Glomerular visceral epithelial cell (primary cell): Measurements from ENCODE around the gene SSBP3.

Source experiments
- DNase-seq: peaks from one replicate; pipeline ENCODE4 v3.0.0-alpha.2; 2016; ENCODE audit errors: extremely low spot score

SSBP3 gene

DNA sequence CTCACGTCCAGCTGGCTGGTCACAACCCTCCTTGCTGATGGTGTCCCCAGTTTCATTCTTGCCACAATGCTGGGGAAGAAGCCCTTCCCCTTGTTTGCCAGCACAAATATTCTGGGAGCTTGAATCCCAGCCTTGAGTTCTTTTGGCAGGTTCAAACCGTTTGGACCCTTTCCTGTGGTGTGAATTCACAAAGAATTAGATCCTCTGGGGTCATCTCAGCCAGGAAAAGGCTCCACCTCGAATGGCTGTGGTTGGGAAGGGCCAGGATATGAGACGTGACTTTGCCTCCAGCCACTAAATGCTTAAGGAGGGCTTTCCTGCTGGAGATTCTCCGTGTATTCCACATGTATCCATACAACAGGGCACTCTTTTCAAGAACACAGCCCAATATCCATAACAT is 139.3 kb downstream of the SSBP3 start:
- DNase-seq = no peak

DNA sequence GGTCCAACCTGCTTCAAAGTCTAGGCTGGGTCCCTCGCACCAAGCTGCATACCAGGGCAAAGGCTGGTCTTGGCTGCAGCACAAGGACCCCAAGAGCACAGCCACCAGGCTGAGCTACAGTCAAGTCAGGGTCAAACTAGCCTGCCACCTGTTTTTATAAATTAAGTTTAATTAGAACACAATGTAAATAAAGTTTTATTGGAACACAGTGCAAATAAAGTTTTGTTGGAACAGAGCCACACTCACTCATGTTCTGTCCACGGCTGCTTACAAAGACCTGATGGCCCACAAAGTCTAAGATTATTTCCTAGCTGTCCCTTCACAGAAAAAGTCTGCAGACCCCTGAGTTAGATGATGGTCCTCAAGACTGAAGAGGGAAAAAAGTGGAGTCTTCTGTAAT is 140.0 kb downstream of the SSBP3 start:
- DNase-seq = no peak

DNA sequence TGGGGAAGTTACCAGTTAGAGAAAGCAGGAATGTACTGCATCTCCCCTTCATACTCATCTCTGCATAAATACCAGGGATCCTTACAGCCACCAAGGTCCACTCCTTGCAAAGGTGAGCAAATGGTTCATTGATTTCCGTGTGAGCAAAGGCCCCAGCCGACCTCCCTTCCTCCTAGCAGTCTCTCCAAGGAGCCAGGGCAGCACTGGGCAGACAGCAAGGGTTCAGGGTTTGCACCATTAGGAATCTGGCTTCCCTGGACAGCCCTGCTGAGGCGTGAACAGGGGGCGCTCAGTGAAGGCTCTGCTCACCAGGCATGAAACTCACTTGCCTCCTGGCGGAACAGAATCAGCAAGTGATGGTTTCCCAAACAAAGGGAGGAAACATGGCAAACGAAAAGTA is 140.5 kb downstream of the SSBP3 start:
- DNase-seq = no peak

DNA sequence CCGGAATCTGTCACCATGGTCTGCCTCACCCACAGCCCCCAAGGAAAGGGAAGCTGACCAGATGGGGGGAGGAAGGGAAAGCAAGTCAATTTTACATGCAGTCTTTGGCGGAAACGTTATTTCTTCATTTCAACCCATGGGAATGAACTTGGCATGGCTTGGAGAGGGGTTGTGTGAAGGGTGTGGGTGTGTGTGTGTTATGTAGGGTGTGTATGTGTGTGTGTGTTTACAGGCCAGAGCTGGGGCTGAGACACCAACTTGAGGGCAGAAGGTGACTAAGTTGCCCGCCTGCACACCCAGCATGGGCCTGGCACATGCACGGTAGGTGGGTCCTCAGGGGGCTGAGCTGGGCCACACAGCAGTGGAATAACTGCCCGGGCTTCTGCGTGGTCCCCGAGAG is 141.1 kb downstream of the SSBP3 start:
- DNase-seq = no peak

DNA sequence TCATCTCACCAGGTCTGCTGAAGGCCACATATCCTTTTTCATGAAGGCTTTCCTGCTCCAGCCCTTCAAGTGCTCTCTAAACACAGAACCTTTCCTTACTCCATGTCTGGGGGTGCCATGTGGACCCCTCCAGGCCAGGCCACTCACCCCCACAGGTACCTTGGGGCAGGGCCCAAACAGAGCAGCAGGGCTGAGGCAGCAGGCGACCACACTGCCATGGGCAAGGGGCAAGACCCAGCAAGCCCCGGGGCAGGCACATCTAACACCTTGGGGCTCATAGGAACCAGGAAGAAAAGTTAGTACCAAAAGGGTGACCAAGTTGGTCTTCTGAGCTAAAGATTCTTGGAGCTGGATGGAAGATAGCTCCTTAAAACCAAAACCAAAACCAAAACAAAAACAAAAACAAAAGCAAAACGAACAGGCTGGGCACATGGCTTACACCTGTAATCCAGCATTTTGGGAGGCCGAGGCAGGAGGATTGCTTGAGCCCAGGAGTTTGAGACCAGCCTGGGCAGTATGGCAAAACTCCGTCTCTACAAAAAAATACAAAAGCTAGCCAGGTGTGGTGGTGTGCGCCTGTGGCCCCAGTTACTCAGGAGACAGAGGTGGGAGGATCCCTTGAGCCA is 142.5 kb downstream of the SSBP3 start:
- DNase-seq = no peak

DNA sequence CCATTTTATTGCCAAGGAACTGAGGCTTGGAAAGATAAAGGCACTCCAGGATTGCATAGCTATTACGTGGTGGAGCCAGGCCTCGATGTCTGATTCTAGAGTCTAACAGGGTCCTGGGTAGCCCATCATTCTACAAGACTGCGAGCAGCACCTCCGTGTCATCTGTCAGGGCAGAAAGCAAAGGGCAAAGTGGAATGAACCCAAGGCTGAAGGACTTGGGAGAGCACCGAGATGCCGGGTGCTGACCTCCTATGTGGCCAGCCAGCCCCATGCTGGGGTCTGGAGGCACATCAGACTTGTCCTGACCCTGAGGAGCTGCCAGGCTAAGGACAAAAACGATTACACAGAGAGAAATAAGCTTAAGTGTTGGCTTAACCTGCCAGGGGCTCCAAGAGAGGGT is 143.9 kb downstream of the SSBP3 start:
- DNase-seq = no peak

DNA sequence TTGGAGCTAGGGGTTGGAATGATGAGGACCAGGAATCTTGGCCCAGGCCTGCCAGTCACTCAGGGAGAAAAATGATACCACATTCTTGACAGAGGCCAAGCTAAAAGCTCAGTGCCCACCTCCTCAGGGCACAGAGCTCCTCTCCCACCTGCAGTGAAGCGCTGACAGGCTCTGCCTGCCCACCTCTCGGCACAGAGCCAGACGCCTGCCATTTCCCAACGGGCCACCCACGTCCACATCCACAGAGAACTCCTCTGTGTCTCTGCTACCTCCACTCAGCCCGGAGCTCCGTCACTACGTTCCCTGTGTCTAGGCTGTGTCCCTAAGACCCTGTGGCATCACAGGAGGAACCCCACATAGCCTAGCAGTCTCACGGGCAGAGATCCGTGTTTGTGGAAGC is 145.4 kb downstream of the SSBP3 start:
- DNase-seq = no peak

DNA sequence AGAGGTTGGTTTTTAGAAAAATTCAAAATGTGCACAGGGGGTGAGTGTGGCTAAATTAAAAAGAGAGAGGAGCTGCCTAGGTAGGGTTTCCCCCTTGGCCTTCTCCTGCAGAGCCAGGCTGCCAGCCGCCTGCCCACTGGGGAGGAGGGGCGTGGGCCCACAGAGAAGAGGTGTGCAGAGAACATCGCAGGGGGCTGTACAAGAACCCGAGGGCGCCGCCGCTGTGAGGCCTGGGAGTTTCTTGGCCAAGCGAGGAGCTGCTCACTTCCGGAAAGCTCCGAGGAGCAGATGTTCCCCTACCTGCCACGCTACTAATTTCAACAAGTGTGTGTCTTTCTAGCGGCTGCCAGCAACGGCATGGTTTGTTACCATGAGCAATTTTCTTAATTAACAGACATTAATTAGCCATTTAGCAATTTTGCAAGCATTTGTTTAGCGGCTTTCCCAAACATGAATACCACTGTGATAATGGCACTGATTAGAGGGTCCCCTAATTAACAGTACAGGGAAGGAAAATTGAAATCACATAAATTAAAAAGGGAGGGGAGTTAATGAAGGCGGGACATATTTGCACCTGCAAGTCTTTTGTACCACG is 146.6 kb downstream of the SSBP3 start:
- DNase-seq = no peak

DNA sequence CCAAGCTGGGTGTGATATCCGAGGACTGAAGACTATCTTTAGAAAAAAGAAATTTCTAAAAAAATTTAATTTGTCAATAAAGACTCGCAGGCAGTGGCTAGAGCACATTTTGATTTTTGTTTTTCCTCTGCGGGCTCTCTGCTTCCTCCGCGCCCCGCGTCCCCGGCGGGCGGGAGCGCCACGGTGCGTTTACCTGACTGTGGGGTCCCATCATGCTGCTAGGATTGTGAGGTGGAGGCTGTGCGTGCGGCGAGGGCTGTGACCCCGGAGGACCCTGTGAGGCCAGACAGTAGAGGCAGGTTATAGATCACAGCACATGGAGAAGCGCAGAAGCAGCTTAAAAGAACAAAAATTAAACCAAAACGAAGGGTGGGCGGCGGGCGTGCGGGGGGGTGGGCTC is 148.3 kb downstream of the SSBP3 start:
- no peak for DNase-seq

DNA sequence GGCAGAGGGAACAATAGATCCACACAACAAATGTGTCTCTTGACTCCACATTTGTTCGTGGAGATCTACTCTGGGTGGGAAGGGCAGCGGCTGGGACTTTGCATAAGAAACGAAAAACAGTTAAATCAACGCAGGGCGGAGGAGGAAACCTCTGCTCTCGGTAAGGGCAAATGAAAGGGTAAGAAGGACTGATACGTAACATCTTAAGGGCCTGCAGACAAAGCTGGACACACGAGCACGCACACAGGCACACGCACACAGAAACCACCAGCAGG is 148.9 kb downstream of the SSBP3 start:
- no peak for DNase-seq

DNA sequence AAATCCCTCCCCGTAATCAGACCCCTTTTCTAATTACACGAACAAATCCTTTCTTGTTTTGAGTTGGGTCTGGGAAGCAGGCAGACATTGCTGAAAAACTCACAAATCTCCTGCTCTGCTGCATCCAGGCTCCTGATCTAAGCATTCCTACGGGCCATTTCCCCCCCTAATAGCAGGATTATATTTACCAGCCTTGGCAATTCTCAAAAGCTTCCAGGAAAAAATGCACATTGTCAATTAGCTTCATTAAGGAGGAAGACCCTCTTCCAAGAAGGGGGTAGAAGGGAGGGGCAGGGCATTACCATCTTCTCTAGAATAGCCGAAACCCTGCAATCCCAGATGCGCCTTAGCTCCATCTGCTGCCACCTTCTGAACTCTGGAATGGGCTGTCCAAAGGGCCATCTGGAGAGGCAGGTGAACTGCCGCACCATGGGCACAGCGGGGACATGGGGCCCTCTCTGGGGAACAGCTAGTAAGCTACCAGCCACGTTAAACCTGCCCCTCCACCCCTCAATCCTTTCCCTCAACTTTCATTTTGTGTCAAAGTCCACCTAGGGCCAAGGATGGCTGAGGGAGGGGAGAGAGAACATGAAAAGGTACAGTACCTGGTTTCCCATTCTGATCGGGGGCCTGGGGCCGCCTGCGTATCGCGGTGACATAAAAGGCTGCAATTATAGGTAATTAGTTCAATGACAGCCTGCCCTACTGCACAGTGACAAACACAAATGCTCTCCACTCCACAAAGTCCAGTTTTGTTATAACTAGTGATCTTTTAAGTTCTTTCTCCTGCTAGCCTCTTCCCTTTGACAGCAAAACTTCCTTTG is 149.5 kb downstream of the SSBP3 start:
- no peak for DNase-seq

DNA sequence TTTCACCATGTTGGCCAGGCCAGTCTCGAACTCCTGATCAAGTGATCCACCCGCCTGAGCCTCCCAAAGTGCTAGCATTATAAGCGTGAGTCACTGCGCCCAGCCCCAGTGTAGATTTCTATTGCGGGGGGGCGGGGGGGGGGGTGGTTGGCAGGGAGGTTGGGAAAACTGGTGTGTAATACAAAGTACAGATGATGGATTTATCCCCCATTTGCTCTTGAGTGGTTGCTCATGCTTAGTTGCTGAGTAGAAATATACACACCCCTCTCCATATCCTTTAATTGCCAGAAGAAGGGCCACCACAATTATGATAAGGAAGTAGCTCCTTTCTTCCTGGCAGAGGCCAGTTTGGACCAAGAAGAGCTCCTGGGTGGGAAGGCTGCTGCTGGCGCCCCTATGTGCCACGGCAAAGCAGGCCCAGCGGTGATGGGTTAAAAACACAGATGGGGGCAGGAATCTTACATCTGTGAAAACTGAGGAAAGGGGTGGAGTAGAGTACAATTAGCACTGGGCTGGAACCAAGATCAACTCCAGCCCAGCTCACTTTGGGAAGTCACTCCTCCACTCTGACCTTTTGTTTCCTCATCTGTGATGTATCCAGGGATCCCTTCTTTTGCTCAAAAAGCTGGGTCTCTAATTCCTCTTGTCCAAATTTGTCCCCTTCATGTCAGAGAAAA is 151.0 kb downstream of the SSBP3 start:
- no peak for DNase-seq

DNA sequence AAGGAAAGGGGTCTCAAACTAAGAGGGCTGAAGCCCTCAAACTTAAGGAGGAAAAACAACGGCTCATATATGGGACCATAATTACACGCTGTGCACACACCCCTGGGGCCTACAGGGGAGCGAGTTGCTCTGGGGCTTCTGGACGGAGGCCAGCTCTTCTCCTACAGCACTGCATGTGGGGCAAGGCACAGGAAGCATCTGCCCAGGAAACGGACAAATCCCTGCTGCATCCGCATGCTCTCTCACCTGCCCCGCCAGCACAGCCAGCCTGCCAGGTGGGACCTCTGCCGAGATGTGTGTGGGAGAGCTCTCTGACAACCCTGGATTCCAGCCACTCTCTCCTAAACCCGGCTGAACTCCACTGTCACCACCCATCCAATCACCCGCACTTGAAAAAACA is 152.1 kb downstream of the SSBP3 start:
- DNase-seq = peak; percentile 85

DNA sequence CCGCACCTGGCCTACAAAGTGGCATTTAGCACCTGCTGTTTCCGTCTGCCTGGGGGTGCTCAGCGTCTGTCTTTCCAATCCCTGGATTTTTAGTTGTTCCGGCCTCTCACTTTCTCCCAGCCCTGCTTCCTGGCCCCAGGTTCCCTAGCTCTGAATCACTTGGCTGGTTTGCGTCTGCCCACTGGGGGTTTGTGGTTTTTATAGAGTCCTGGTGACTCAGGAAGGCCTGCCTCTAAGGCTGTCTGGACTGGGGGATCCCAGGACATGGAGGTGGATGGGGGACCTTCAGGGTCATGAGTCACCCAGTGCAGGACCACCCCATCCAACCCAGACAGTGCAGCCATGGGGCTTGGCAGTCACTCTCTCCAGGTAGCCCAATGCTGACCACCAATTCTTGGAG is 152.7 kb downstream of the SSBP3 start:
- peak; percentile 93 for DNase-seq

DNA sequence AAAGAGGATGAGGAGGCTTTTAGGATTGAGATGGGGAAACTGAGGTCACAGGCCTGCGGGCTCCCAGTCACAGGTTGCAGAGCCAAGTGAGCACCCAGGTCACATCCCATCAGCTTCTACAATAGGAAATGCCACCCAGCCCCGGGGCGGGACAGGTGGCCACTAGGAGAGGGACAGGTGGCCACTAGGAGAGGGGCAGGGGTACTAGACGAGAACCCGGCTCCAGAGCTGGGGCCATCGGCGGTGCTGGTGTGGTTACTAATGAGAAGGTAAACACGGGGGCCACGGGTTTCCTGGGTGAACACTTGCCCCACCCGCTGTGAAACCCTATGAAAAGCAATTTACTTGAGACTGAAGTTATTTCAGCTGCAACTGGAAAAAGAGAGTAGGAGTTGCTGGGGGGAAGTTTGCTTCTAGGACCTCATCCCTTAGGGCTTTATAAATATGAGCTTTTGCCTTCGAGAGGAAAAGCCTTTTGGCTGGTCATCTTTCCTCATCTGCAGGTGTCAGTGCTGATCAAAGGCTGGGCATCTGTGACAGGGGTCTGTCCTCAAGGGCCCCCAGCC is 153.7 kb downstream of the SSBP3 start:
- DNase-seq = no peak

DNA sequence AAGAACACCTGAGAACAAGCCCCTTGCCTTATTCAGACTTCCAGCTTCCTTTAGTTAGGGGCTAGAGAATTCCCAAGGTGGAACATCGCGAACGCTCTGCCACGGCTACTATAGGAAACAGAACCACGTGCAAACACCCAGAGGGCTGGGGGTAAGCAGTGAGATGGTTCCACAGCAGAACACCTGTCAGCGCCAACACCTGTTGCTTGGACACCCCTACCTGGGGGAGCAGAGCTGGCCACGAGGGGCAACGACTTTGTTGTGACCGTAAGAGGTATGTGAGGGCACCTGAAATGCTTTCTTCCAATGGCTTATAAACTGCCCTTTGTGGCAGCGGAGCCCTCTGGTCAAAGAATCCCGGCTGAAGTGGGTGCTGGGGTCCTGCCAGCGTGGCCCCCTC is 155.5 kb downstream of the SSBP3 start:
- DNase-seq = no peak

DNA sequence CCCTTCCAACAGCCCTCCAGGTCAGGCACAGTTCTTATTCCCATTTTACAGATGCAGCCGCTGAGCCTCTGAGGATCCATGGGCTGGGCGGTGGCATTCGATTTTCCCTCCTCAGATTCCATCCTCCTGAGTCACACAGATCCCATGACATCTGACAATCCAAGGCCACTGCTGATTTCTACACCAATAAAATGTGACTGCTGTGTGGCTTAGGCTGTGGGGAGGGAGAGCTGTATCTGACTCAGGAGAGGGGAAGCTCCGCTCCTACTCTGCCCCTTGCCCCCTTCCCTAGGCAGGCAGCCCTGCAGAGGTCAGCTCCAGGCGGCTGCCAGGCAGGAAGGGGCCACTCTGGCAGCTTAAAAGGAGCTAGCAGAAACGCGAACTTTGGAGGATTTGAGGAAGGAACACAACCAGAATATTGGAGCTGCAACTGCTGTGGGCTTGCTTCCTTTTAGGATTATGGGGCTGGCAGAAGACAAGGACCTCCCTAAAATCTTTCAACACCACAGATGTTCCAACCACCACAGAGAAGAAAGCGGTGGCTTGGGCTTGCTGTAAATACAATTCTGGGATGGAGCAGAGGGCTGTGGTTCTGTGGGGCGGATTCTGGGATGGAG is 156.3 kb downstream of the SSBP3 start:
- peak; percentile 49 for DNase-seq

DNA sequence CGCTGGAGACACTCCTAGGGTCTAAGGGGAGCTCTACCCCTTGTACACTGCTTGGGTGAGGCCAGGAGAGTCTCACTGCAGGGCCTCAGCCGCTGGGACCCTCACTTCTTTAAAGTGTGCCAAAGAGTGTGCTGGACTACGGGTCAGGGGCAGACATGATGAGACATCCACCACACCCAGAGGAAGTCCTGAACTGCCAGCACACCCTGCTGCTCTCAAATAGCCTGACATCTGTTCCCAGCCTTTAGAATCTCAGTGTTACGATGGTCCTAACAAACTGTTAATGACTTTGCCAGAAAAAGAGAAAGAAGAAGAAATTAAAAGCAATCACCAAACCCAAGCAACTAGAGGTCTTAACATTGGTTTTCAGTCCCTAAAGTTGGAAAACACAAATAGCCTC is 157.2 kb downstream of the SSBP3 start:
- DNase-seq = no peak

DNA sequence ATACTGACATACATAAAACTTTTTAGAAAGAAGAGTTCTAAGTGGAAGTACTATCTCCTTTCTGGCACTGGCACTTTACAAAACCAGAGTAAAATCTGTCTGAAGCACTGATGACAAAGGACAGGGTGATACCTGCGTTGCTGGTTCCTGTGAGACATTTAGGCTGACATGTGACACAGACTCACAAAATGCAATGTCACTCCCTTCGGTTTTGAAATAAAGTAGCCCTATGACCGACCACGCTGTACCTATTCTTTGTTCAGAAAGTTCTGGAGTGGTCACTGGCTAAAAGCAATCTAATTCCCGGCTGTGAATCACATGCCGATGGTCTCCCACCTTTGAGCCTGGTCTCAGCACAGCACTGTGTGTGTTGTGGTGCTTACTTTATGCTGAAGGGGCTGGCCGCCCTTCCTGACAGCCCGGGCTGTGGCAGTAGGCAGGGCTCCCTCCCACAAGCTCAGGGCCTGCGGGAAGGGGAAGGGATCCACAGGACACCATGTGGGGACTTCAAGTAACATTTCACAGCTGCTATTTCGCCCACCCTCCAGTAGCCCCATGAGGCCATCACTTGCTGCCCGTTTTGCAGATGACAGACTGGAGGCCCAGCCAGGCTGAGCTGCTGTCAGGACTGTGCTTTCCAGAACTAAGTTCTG is 158.2 kb downstream of the SSBP3 start:
- no peak for DNase-seq

DNA sequence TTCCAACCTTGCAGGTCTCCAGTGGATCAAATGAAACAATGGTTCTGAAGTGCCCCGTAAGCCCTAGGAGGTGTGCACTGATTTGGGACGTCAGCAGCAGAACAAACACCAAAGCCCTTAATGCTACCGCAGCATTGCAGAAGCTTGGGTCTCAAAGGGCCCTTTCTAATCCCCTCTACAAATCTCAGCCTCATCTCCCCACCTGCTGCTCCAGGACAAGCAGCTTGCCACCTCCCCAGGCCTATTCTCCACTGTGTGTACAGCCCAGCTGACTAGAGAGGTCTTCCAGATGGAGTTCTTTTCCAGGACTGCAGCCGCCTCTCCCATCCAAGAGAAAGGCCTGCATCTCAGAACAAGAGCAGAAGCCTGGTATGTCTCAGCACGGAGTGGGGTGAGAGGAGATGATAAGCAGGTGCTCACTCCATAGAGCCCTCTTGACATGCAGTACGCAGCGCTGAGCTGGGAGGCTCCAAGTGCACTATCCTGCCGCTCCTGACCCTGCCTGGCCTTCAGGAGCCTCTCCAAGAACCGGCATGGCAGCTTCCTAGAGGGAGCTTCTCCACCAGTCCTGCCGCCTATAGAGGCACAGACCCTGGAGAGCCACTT is 160.0 kb downstream of the SSBP3 start:
- DNase-seq = no peak

DNA sequence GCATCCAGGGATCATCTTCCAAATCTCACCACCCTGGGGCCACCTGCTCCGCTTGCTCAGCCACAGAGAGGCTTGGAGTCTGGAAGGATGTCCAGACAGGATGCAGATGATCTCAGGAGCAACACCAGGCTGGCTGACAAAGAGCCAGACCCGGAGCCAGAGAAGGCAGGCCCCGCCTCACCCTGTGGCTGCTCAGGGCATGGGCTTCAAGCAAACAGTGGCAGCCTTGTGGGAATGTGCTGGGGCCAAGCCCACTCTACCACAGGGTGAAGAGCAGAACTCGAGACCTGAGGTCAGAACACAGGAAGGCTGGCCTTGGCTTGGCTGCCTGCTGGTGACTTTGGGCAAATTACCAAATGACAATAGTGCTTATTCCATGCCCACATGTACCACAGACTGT is 160.7 kb downstream of the SSBP3 start:
- DNase-seq = no peak
